Measurements from ENCODE around the gene NDUFS2. TPM values are rescaled to one million over a fixed set of nuclear protein-coding genes. Genes with fewer than 3 reads are reported as not detected.

NDUFS2 gene
- total and polyA plus RNA-seq, 9 of the 15 experiments (the other 6 are each of a cell fraction or from before 2014, with no cell fraction given): 70.0 to 176 (median 141) TPM

GRCh38 chr1:161201836-161202712 is at the start of gene NDUFS2 (continued):
- TF ChIP-seq RAD21 (CRISPR knock-in tag; conservative IDR thresholded peaks at IDR 0.05 in 1 of 2, IDR thresholded peaks at IDR 0.05 in 1 of 2) (peak in 1 of 2 experiments; percentile 20; a peak in 1 of 4 replicates), TAF1 (IDR thresholded peaks at IDR 0.05; ENCODE audit: control insufficient read depth, extremely low read depth, insufficient read depth, low read length, severe bottlenecking) (peak; percentile 99), ZMIZ1 (IDR thresholded peaks at IDR 0.05; ENCODE audit: low read depth in 2 of 2, low read length in 2 of 2) (no peak; a peak in 1 of 4 replicates), EZH2 (IDR thresholded peaks at IDR 0.05; ENCODE audit: borderline replicate concordance, low read depth, low read length) (no peak), SMAD3 (CRISPR knock-in tag; conservative IDR thresholded peaks at IDR 0.05) (peak; percentile 36; the same call in 1 of the 2 replicates), TRIM28 (IDR thresholded peaks at IDR 0.05) (no peak), ZNF507 (tag; conservative IDR thresholded peaks at IDR 0.05) (no peak), ID3 (CRISPR knock-in tag; IDR thresholded peaks at IDR 0.05) (no peak), ID3 (tag; IDR thresholded peaks at IDR 0.05) (no peak), MECOM (CRISPR knock-in tag; IDR thresholded peaks at IDR 0.05) (no peak), ARID2 (IDR thresholded peaks at IDR 0.05) (no peak), ZNF311 (CRISPR knock-in tag; IDR thresholded peaks at IDR 0.05) (0 out of 2 replicates have a peak, but pooled peaks have one; percentile 51), BCLAF1 (IDR thresholded peaks at IDR 0.05; ENCODE audit: borderline replicate concordance in 1 of 2, control insufficient read depth in 1 of 2, low read depth in 2 of 2, low read length in 1 of 2) (no peak), TBP (optimal IDR thresholded peaks at IDR 0.05; ENCODE audit: low read depth, low read length) (peak; percentile 92), SIX5 (IDR thresholded peaks at IDR 0.05; ENCODE audit: borderline replicate concordance in 1 of 2, insufficient read depth in 1 of 2, low read depth in 1 of 2, low read length in 2 of 2) (peak; percentile 82 to 88), ZFP36 (IDR thresholded peaks at IDR 0.05; ENCODE audit: low read depth, low read length, partially characterized antibody) (no peak), NCOR1 (IDR thresholded peaks at IDR 0.05) (no peak), SP2 (IDR thresholded peaks at IDR 0.05; ENCODE audit: extremely low read depth, low read depth, low read length, poor library complexity, severe bottlenecking) (no peak), ZNF384 (IDR thresholded peaks at IDR 0.05; ENCODE audit: low read depth, low read length) (no peak), U2AF2 (optimal IDR thresholded peaks at IDR 0.05; ENCODE audit: low read depth, low read length) (no peak)
